K562 (cell line): ENCODE results near the gene RTL1. TPM values are rescaled to one million over a fixed set of nuclear protein-coding genes. Genes with fewer than 3 reads are reported as not detected.

ENCODE experiments used
- ATAC-seq: fragments of 200-7000 bp; cut with Tn5 transposase; 3 replicates; pipeline ENCODE4 v1.9.1; 2020; ENCODE audit warnings: moderate library complexity
- BruUV-seq: library from RNA; stranded (reverse); fragments of 400-500 nt; replicated peaks from 2 replicates; lab custom pipeline; 2021; lab: Mats Ljungman, UMichigan
- CTCF ChIA-PET: fragments of 300-600 bp; formaldehyde crosslinking; extraction: SDS; loops from one replicate; lab custom pipeline; 2021; ENCODE audit warnings: low intra/inter-chr PET ratio; lab: Yijun Ruan, JAX
- POLR2A ChIA-PET: fragments of 300-600, 350-650 bp; sonication (Branson Sonifier 250); formaldehyde crosslinking; extraction: SDS; loops from one replicate; lab custom pipeline; 2021; ENCODE audit warnings: antibody characterized with exemption, inconsistent platforms; lab: Yijun Ruan, JAX
- DNase-seq, 4 experiments: peaks; one replicate each; pipeline versions ENCODE4 v3.0.0 to v3.0.0-alpha.2; 2011 to 2018; ENCODE audit warnings: low spot score in 3 of 4, mixed read lengths in 3 of 4; ENCODE audit errors: extremely low read depth in 1 of 4
- FAIRE-seq: peaks from 2 replicates; lab custom pipeline; 2011; peaks lifted over from hg19 to GRCh38; lab: Jason Lieb, UNC
- H2AFZ ChIP-seq: 2 replicates; pipeline ENCODE4 v1.6.0; 2011; ENCODE audit warnings: low read depth, low read length, control low read depth, inconsistent platforms
- H3K27ac ChIP-seq: fragments of 200-600 bp; 3 replicates; pipeline ENCODE4 v1.8.0; 2011; ENCODE audit warnings: low read depth, mild to moderate bottlenecking, control low read depth, inconsistent platforms, low read length, moderate library complexity, mixed read lengths; ENCODE audit errors: extremely low read depth
- H3K27me3 ChIP-seq, 2 experiments: fragments of 300-600 bp in 1 of 2; 2 replicates in 1 of 2; 3 replicates in 1 of 2; pipeline versions ENCODE4 v1.6.0 to v1.8.0; 2011; ENCODE audit warnings: inconsistent platforms in 2 of 2, low read length in 2 of 2, mild to moderate bottlenecking in 1 of 2, mixed read lengths in 1 of 2, moderate library complexity in 1 of 2; ENCODE audit not compliant: control insufficient read depth in 2 of 2, insufficient read depth in 2 of 2
- H3K36me3 ChIP-seq: fragments of 300-600 bp; 3 replicates; pipeline ENCODE4 v1.8.0; 2011; ENCODE audit warnings: mild to moderate bottlenecking, low read length, inconsistent platforms; ENCODE audit not compliant: control insufficient read depth, insufficient read depth
- H3K4me1 ChIP-seq, 2 experiments: fragments of 200-600 bp in 1 of 2; replicated peaks in 1 of 2; 2 replicates in 1 of 2; 3 replicates in 1 of 2; pipeline versions ENCODE4 v1.5.1 to v1.8.0; 2011; ENCODE audit warnings: inconsistent platforms in 2 of 2, low read length in 2 of 2, mild to moderate bottlenecking in 1 of 2, mixed read lengths in 1 of 2, moderate library complexity in 1 of 2; ENCODE audit not compliant: control insufficient read depth in 2 of 2, insufficient read depth in 2 of 2
- H3K4me2 ChIP-seq: 2 replicates; pipeline ENCODE4 v1.6.1; 2011; ENCODE audit warnings: low read length, control low read depth, inconsistent platforms, mixed read lengths; ENCODE audit not compliant: insufficient read depth
- H3K4me3 ChIP-seq: fragments of 200-600 bp; sonication (generic), shearing (Covaris generic); 2 replicates; pipeline ENCODE4 v1.5.1; 2016; ENCODE audit warnings: control low read depth, inconsistent platforms
- H3K79me2 ChIP-seq: fragments of 200-600 bp; 3 replicates; pipeline ENCODE4 v1.8.0; 2011; ENCODE audit warnings: low read length, inconsistent platforms; ENCODE audit not compliant: control insufficient read depth, insufficient read depth
- H3K9ac ChIP-seq, 2 experiments: 2 replicates each; pipeline versions ENCODE4 v1.6.0 to v1.6.1; 2011; ENCODE audit warnings: low read depth in 2 of 2, low read length in 2 of 2, control low read depth in 1 of 2, inconsistent platforms in 1 of 2, mild to moderate bottlenecking in 1 of 2, mixed read lengths in 1 of 2; ENCODE audit not compliant: insufficient read depth in 1 of 2
- H3K9me1 ChIP-seq: one replicate; pipeline ENCODE4 v1.6.0; 2011; ENCODE audit warnings: inconsistent platforms, mild to moderate bottlenecking, low read length, moderate library complexity; ENCODE audit not compliant: control insufficient read depth, insufficient read depth
- H3K9me3 ChIP-seq: replicated peaks from 2 replicates; pipeline ENCODE4 v1.5.1; 2011; ENCODE audit warnings: low read depth, low read length, inconsistent platforms; ENCODE audit not compliant: control insufficient read depth, insufficient read depth
- H4K20me1 ChIP-seq: replicated peaks from 2 replicates; pipeline ENCODE4 v1.6.1; 2011; ENCODE audit warnings: low read length, inconsistent platforms, mixed read lengths; ENCODE audit not compliant: control insufficient read depth, insufficient read depth
- DACH1 ChIP-seq: fragments of 450-650 bp; IDR thresholded peaks from 2 replicates; pipeline ENCODE4 v1.6.1; 2018; ENCODE audit not compliant: partially characterized antibody
- ESRRA ChIP-seq: fragments of 450-650 bp; IDR thresholded peaks from 2 replicates; pipeline ENCODE4 v1.6.1; 2014; ENCODE audit warnings: low read depth, mild to moderate bottlenecking, moderate library complexity, borderline replicate concordance
- FOSL1 ChIP-seq: fragments of 200-800 bp; sonication (Bioruptor generic); conservative IDR thresholded peaks from 2 replicates; pipeline ENCODE4 v1.6.1; 2016; ENCODE audit warnings: missing genetic modification characterization, missing compliant biosample characterization
- FUS ChIP-seq: fragments of 200-400 bp; formaldehyde crosslinking; optimal IDR thresholded peaks from 2 replicates; pipeline ENCODE3; 2017; ENCODE audit warnings: low read depth, low read length
- JUND ChIP-seq, 2 experiments: IDR thresholded peaks; 2 replicates in 1 of 2; 3 replicates in 1 of 2; pipeline ENCODE4 v1.6.1; 2011; ENCODE audit warnings: borderline replicate concordance in 2 of 2, low read depth in 2 of 2, low read length in 2 of 2, improper control_type of control experiment in 1 of 2, missing biosample characterization in 1 of 2, missing genetic modification characterization in 1 of 2, missing genetic modification reagents in 1 of 2
- MEIS2 ChIP-seq: fragments of 450-650 bp; IDR thresholded peaks from 2 replicates; pipeline ENCODE4 v1.6.1; 2014; ENCODE audit warnings: mild to moderate bottlenecking; ENCODE audit not compliant: partially characterized antibody
- MLX ChIP-seq, 2 experiments: fragments of 450-650 bp in 1 of 2; sonication (generic) in 1 of 2; formaldehyde crosslinking; conservative IDR thresholded peaks; 2 replicates each; pipeline versions ENCODE4 v1.4.0 to v1.8.1; 2020 to 2022; ENCODE audit warnings: mild to moderate bottlenecking in 1 of 2, missing genetic modification reagents in 1 of 2
- MTA3 ChIP-seq: fragments of 450-650 bp; formaldehyde crosslinking; IDR thresholded peaks from 2 replicates; pipeline ENCODE4 v1.6.1; 2017; ENCODE audit warnings: mild to moderate bottlenecking, borderline replicate concordance
- MXI1 ChIP-seq: IDR thresholded peaks from 2 replicates; pipeline ENCODE4 v1.6.1; 2011; ENCODE audit warnings: low read depth, mild to moderate bottlenecking, improper control_type of control experiment, low read length
- PURB ChIP-seq: sonication (generic); formaldehyde crosslinking; IDR thresholded peaks from 2 replicates; pipeline ENCODE4 v1.9.0; 2021; ENCODE audit warnings: low read depth, mild to moderate bottlenecking, missing genetic modification reagents
- SREBF1 ChIP-seq: fragments of 150-350 bp; IDR thresholded peaks from 2 replicates; pipeline ENCODE4 v1.6.1; 2014; ENCODE audit warnings: antibody characterized with exemption, low read depth, low read length, borderline replicate concordance
- TAF7 ChIP-seq: fragments of 450-650 bp; IDR thresholded peaks from 2 replicates; pipeline ENCODE4 v1.6.1; 2016; ENCODE audit warnings: missing genetic modification characterization, missing compliant biosample characterization
- ZNF76 ChIP-seq: fragments of 250-450 bp; sonication (Bioruptor Pico); IDR thresholded peaks from 2 replicates; pipeline ENCODE4 v1.4.0; 2020; ENCODE audit warnings: mild to moderate bottlenecking, moderate library complexity, borderline replicate concordance
- ZNF77 ChIP-seq: fragments of 250-450 bp; sonication (Bioruptor Pico); IDR thresholded peaks from 2 replicates; pipeline ENCODE4 v1.5.0; 2020
- WGBS: fragments of 100-300 bp; shearing (Covaris generic); methylation state at CpG from one replicate; pipeline ENCODE4 v1.1.6; 2016; ENCODE audit warnings: low coverage, mixed read lengths; ENCODE audit not compliant: insufficient coverage; ENCODE audit errors: missing lambda C conversion rate; 5-methylcytosine and 5-hydroxymethylcytosine counted together
- in situ Hi-C: fragments of 300-500 bp; cut with MboI; formaldehyde crosslinking; loops from 4 replicates; pipeline ENCODE4 v1.15.0; 2018; ENCODE audit warnings: inconsistent platforms, mixed read lengths
- intact Hi-C: fragments of 100-400 bp; cut with micrococcal nuclease; formaldehyde crosslinking; loops from 2 replicates; pipeline ENCODE4 v1.14.2; 2022
- polyA plus RNA-seq, 8 experiments: library from polyadenylated mRNA; depleted of rRNA in 4 of 8; stranded (reverse) in 5 of 8; unstranded in 3 of 8; fragments of >200 nt; fragmentation: Nextera tagmentation in 2 of 8; fragmentation: Illumina TruSeq in 1 of 8; extraction: Ambion mirVana in 2 of 8; extraction: Trizol in 1 of 8; gene quantifications; 2 replicates each; pipeline versions ENCODE4 v1.2.1 to v1.2.3, GENCODE V29; 2011 to 2014; ENCODE audit warnings: inconsistent platforms in 1 of 8, missing spikeins in 1 of 8
- total RNA-seq, 7 experiments: library from RNA; depleted of rRNA in 6 of 7; stranded (reverse); fragments of >200 nt in 6 of 7; fragmentation: Illumina TruSeq in 2 of 7; extraction: Trizol in 2 of 7; gene quantifications; 2 replicates each; pipeline versions ENCODE4 v1.2.1 to v1.2.3, GENCODE V29; 2011 to 2021; ENCODE audit warnings: low replicate concordance in 1 of 7
- TF ChIP-seq, protein P1 (sequence below), 2 experiments: fragments of 450-650 bp in 1 of 2; sonication (generic) in 1 of 2; formaldehyde crosslinking in 1 of 2; IDR thresholded peaks in 1 of 2; conservative IDR thresholded peaks in 1 of 2; 2 replicates each; pipeline versions ENCODE4 v1.6.1 to v1.8.1; 2016 to 2023; ENCODE audit warnings: mild to moderate bottlenecking in 2 of 2, moderate library complexity in 2 of 2, inconsistent platforms in 1 of 2, missing genetic modification reagents in 1 of 2
- TF ChIP-seq, protein P2 (sequence below), 3 experiments: fragments of 200-800 bp in 1 of 3; sonication (Bioruptor generic) in 1 of 3; sonication (generic) in 1 of 3; formaldehyde crosslinking in 1 of 3; IDR thresholded peaks; 2 replicates each; pipeline versions ENCODE4 v1.6.1 to v1.8.0; 2016 to 2022; ENCODE audit warnings: mild to moderate bottlenecking in 2 of 3, missing compliant biosample characterization in 2 of 3, missing genetic modification characterization in 2 of 3, missing genetic modification reagents in 1 of 3

RTL1 gene
- total and polyA plus RNA-seq, 9 of the 15 experiments (the other 6 are each of a cell fraction or from before 2014, with no cell fraction given) = not detected

- ATAC-seq = no peak
- WGBS = 30% methylated on average over 8 of the region's 8 CpGs
- Histone ChIP-seq H3K9me3 (no peaks in the 10 kb centered on the region), H2AFZ (peak overlapping the region; percentile 78), H3K9ac (no peak overlapping the region), H3K79me2 (no peaks in the 10 kb centered on the region), H3K36me3 (no peaks in the 10 kb centered on the region), H4K20me1 (no peaks in the 10 kb centered on the region), H3K4me3 (no peak overlapping the region), H3K27me3 (no peaks in the 10 kb centered on the region), H3K4me2 (peak overlapping the region; percentile 25), H3K4me1 (peaks cover 2 to 21% of the 10 kb centered on the region in 2 experiments; a peak in 3 of 5 replicates), H3K9me1 (no peaks in the 10 kb centered on the region), H3K27ac (no peak overlapping the region)
- CTCF ChIA-PET = interaction anchor here (0.7 kb wide), 1 partner anchor 410 kb away, joined by 4 read pairs; no protein-coding TSS in a partner anchor
- intact Hi-C loops = no loop called here
- POLR2A ChIA-PET = interaction anchor here (0.5 to 0.6 kb wide), 3 partner anchors 9 to 44 kb away, joined by 3 read pairs; no protein-coding TSS in a partner anchor
- no peak for FAIRE-seq
- DNase-seq = no peak
- BruUV-seq = no TSS peak
- in situ Hi-C loops = loop anchor here (10.0 kb wide), 1 partner anchor 184 kb away; no protein-coding TSS in a partner anchor
- no peak for TF ChIP-seq MXI1
- no peak for TF ChIP-seq MTA3
- no peak for TF ChIP-seq FUS
- no peak for TF ChIP-seq MLX (CRISPR knock-in tag; conservative IDR thresholded peaks at IDR 0.05)
- no peak for TF ChIP-seq DACH1
- TF ChIP-seq JUND (IDR thresholded peaks at IDR 0.05; ENCODE audit: borderline replicate concordance, low read depth, low read length) = peak; percentile 46; the same call in 1 of the 2 replicates
- TF ChIP-seq JUND (tag; IDR thresholded peaks at IDR 0.05; ENCODE audit: borderline replicate concordance, low read depth, low read length) = peak; percentile 36; the same call in 1 of the 3 replicates
- TF ChIP-seq, protein P1, sequence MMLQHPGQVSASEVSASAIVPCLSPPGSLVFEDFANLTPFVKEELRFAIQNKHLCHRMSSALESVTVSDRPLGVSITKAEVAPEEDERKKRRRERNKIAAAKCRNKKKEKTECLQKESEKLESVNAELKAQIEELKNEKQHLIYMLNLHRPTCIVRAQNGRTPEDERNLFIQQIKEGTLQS (IDR thresholded peaks at IDR 0.05) = peak; percentile 50; the same call in 1 of the 2 replicates
- TF ChIP-seq, protein P1 (CRISPR knock-in tag; conservative IDR thresholded peaks at IDR 0.05) = no peak
- TF ChIP-seq, protein P2, sequence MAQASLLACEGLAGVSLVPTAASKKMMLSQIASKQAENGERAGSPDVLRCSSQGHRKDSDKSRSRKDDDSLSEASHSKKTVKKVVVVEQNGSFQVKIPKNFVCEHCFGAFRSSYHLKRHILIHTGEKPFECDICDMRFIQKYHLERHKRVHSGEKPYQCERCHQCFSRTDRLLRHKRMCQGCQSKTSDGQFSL (CRISPR knock-in tag; IDR thresholded peaks at IDR 0.05) = no peak
- TF ChIP-seq, protein P2 (tag; IDR thresholded peaks at IDR 0.05) = no peak
- TF ChIP-seq MEIS2 = peak; percentile 69
- TF ChIP-seq TAF7 (tag) = no peak
- TF ChIP-seq ZNF76 = no peak
- no peak for TF ChIP-seq ESRRA
- peak; percentile 80 for TF ChIP-seq FOSL1 (tag)
- TF ChIP-seq PURB (CRISPR knock-in tag) = no peak
- no peak for TF ChIP-seq SREBF1
- no peak for TF ChIP-seq ZNF77 (CRISPR knock-in tag)
Measured at GRCh38 chr14:100849115-100849781, 54.3 kb downstream of the RTL1 start.
